Measurements from ENCODE around the gene ATP5F1E. TPM values are rescaled to one million over a fixed set of nuclear protein-coding genes. Genes with fewer than 3 reads are reported as not detected.
A peak's percentile ranks its signal among the peaks of the same experiment; 100 is the strongest.
"Not testable (repeated sequence)": the region's sequence is repeated elsewhere in the genome, so short reads cannot be mapped to it uniquely, and the experiment has no call there.

ATP5F1E gene
- total RNA-seq, 1 experiment from 2014 or later = 33.9 TPM

- no peak for DNase-seq (ENCODE audit: low read depth)
These were observed 9.4 kb downstream of the ATP5F1E start for GRCh38 chr20:59022754-59023153.

DNA sequence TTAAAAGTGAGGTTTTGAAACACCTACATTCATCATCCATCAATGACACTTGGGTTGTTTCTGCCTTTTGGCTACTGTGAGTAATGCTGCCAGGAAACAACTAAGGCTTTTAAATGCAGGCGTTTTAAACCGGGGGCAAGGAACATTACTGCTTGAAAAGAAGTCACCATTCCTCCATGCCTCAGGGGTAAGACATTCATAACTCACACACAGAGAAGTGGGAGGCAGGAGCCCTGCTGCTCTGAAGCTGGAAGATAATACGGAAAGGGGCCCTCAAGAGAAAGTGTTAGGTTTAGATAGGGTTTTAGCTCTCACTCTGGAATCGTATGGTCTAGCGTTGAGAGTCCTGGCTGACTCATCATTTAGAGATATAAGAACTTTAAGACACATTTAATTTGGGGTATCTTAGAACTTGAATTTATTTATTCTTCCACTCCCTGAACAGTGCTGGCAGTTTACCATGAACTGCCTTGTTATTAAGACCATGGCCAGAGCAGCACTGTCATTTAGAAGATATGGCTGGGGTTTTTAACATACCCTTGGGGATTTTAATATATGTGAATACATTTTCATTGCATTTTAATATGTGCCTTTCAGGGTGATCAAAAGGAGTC lies 11.1 kb downstream of the ATP5F1E start:
- peak; percentile 48 for DNase-seq (ENCODE audit: low read depth)

- no peak for DNase-seq (ENCODE audit: low read depth)
These were observed 12.9 kb downstream of the ATP5F1E start, which contains the start of gene TUBB1 for GRCh38 chr20:59019217-59019616. Gene TUBB1 (plus strand): TSS chr20:59019429. CDS start chr20:59019523, 94 bp downstream.

GRCh38 chr20:59018817-59019216 lies 13.3 kb downstream of the ATP5F1E start:
- no peak for DNase-seq (ENCODE audit: low read depth)

- DNase-seq (ENCODE audit: low read depth) = no peak
These were observed 14.5 kb downstream of the ATP5F1E start for GRCh38 chr20:59017493-59018231.

GRCh38 chr20:59016795-59017492 lies 15.2 kb downstream of the ATP5F1E start:
- DNase-seq (ENCODE audit: low read depth) = no peak

DNA sequence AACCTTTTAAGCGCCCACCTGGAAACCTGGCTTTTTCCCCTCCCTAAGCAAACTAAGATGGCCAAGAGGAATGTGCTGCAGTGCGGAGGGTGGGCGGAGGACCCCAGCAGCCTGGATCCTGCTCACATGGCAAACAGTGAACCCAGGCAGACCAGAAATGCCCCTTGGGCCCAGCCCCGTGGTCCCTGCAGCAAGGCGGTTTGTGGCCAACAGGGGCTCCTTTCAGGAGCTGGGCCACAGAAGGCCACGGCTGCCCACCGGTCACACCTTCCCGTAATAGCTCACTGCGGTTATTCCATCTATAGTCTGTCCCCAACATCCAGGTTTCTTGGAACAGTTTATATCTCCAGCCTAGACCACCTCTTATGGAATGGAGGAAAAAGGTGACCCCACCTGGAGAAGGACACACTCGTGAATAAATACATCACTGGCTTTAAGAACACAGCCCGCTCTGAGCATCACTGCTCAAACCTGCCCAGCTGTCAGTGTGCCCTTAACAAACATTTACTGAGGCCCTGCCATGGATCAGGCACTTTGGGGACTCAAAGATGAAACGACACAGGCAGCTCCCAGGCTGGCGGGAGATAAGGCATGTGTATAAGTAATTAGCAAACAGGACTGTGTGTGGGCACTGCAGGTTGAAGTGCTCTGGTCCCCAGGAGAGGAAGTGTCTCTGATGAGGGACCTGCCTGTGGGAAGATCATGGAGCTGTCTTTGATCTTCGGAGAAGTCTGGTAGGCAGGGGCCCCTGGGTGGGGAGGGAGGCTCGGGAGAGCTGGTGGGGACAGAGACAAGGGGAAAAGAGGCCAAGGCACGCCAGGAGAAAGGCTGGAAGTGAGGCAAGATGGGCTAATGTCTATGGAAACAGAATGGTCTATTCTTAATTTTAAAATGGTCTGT lies 16.1 kb downstream of the ATP5F1E start:
- DNase-seq (ENCODE audit: low read depth) = no peak

DNA sequence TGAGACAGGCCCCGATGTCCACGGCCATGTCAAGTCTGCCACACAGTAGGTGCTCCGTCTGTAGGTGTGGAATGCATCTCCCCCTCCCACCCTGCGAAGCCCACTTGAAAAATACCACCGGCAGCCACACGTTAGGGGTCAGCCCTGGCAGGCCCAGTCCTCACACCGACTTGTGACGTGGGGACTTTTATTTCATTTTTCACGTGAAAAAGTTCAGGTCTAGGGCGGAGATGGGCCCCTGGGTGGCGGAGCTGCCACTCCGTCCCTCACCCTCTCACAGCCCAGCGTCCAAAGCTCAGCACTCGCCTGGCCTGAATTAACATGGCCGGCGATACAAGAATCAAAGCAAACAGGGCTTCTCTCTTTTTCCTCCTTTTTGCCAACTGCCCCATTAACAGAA lies 16.7 kb downstream of the ATP5F1E start:
- no peak for DNase-seq (ENCODE audit: low read depth)

- no peak for DNase-seq (ENCODE audit: low read depth)
These were observed 17.3 kb downstream of the ATP5F1E start for GRCh38 chr20:59014680-59015389.

- peak; percentile 27 for DNase-seq (ENCODE audit: low read depth)
These were observed 18.1 kb downstream of the ATP5F1E start for GRCh38 chr20:59013959-59014608.

DNA sequence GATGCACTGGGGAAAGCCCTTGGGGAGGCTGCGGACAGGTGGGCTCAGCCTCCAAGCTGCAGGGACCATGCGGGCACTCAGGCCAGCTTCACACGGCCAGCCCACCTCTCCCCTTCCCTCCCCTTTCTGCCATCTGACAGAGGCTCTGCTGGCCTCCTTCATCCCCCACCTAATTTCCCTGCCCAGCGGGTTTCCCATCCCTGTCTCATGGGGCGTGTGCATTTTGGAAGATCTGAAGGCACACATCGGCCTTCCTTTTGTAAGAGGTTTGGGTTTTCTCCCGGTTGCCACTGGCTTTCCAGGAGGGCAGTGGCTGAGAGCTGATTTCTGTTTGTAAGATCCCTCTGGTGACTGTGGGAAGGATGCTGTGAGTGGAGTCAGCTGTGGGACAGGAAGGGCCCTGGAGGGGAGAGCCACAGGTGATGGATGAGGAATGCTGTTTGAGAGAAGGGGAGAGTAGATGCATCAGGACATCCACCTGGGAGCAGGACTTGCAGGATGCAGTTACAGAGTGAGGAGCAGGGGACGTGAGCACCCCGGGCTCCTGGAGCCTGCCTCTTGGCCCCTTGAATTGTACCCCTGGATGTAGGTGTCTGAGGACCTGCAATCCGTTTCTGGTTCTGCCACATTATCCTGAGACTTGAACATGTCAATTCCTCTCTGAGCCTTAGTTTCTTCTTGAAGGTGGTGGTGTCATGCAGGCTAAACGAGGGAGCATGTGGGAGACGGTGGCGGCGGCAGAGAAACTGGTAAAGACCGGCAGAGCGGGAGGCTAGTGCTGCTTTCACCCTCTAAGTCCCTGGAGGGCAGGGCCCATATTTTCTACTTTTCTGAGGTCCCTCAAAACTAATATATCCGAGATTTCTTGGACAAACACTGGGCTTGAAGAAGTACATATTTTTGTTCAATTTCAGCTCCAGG lies 18.8 kb downstream of the ATP5F1E start:
- DNase-seq (ENCODE audit: low read depth) = no peak

- DNase-seq (ENCODE audit: low read depth) = not testable (repeated sequence)
These were observed 20.3 kb downstream of the ATP5F1E start for GRCh38 chr20:59011874-59012157.

DNA sequence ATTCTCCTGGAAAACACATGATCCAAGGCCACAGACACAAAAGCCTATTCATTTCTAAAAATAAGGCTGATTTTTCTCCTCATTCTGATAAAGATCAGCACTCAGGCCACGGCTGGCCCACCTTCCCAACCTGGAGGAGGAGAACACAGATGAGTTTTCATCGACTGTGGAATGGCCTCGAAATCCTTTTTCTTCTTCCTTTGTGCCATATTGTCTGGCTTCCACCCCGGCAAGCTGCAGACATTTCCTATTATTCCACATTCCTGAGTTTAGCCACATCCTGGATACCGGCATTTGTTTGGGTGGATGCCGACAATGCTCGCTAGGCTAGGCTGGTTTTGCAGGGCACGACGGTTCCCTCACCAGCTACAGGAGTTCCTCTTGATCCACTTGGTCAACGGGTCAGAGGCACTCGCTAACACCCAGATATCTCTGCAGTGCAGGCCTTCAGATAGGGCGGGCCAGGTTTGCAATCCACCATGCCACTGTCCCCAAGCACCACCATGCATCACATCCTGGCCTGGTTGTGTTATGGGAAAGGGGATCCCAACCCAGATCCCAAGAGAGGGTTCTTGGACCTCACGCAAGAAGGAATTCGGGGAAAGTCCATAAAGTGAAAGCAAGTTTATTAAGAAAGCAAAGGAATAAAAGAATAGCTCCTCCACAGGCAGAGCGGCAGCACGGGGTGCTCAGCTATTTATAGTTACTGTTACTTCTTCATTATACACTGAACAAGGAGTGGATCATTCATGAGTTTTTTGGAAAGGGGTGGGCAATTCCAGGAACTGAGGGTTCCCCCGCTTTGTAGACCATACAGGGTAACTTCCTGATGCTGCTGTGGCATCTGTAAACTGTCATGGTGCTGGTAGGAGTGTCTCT lies 20.9 kb downstream of the ATP5F1E start:
- peak; percentile 89 for DNase-seq (ENCODE audit: low read depth)

DNA sequence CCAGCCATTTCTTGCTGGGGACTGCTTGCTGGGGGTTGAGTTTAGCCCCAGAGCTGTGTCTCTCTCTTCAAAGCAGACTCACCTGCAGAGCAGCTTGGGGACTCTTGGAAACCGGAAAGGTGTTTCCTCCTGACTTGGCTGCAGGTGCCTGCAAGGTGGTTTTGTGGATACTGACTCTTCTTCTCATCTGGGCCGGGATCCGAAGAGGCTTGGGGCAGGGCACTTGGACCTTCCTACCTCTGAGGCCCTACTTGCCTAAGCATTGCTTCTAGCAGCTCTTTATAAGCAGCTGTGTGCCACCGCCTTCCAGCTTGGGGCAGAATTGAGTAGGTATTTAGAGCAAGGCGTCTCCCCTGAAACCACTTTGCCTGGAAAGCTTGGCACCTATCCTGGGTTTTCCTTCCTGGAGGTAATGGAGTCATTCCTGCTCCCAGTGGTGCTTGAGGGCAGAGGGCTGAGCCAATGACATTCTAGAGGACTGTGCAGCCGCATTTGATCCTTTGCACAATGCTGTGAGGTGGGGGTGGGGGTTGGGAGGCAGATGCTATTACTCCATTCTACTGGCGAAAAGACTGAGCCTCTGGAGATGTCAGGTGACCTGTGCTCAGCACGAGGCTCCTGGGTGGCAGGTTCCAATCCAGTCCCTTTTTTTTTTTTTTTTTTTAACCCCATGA lies 21.7 kb downstream of the ATP5F1E start:
- peak; percentile 30 for DNase-seq (ENCODE audit: low read depth)

- no peak for DNase-seq (ENCODE audit: low read depth)
These were observed 23.3 kb downstream of the ATP5F1E start for GRCh38 chr20:59008715-59009336.

DNA sequence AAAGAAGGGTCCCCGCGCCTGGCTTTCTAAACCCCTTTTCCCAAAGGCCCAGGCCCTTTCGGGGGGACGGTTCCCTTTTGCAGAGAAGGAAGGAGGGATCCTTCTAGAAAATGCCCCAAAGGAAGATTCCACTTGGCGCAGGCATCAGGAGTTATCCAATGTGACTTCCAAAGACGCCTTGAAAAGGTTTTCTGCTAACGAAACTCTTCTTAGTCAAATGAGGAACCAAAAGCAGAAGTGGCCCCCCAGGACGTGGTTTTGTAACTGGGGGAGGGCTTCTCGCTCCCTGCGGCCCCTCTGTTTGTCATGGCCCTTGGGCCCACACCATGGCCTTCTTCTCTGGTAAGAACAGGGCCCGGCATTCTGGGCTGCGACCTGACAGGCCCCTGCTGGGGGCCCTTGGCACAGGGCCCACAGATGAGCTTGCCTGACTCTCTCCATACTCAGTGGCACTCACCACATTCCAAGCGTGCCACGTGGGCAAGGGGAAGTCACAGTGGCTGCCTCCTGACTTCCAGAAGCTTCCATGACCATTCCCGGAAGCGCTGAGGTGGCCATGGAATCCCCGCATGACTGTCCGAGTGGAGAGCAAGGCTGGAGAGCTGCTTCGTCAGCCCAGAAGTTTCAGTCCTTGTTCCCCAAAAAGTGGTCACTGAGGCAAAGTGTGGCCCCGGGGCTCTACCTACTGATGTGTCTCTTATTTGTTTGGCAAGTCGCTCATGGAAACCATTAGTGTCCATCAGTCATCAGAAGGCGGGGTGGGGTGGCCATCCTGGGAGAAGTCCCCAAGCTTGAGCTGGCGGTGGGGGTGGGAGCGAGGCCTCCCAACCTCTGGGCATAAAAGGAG lies 24.2 kb downstream of the ATP5F1E start:
- no peak for DNase-seq (ENCODE audit: low read depth)
